ENCODE results near the gene IQCM. TPM values are rescaled to one million over a fixed set of nuclear protein-coding genes. Genes with fewer than 3 reads are reported as not detected.

The IQCM gene
- total and polyA plus RNA-seq, 3 donors from 2014 or later: 6.5 to 10.7 (median 7.4) TPM

GRCh38 chr4:149589826-149590225 lies 225.8 kb downstream of the IQCM start:
- Histone ChIP-seq H3K27me3 (no peaks in the 10 kb centered on the region), H3K9me3 (no peaks in the 10 kb centered on the region), H3K27ac (no peak overlapping the region), H3K4me1 (no peaks in the 10 kb centered on the region), H3K4me3 (no peak overlapping the region), H3K36me3 (ENCODE audit: low read depth, missing control alignments) (no peaks in the 10 kb centered on the region)
- 65 to 72% methylated on average over 1 of the region's 1 CpG for WGBS, 2 donors
- DNase-seq: no peak
- TF ChIP-seq CTCF (IDR thresholded peaks at IDR 0.05): no peak
- TF ChIP-seq POLR2A (IDR thresholded peaks at IDR 0.05): no peak
- intact Hi-C loops (cut with DNase I; ENCODE audit: low total_unique reads): no loop called here

GRCh38 chr4:149584722-149585121 lies 230.9 kb downstream of the IQCM start:
- Histone ChIP-seq H3K27me3 (no peaks in the 10 kb centered on the region), H3K36me3 (ENCODE audit: low read depth, missing control alignments) (no peaks in the 10 kb centered on the region), H3K4me3 (no peak overlapping the region), H3K4me1 (no peaks in the 10 kb centered on the region), H3K27ac (no peak overlapping the region), H3K9me3 (no peaks in the 10 kb centered on the region)
- TF ChIP-seq POLR2A (IDR thresholded peaks at IDR 0.05) (no peak), CTCF (IDR thresholded peaks at IDR 0.05) (no peak)
- DNase-seq: no peak
- intact Hi-C loops (cut with DNase I; ENCODE audit: low total_unique reads): no loop called here
- 92 to 95% methylated on average over 1 of the region's 1 CpG for WGBS, 2 donors

- Histone ChIP-seq H3K27me3 (no peaks in the 10 kb centered on the region), H3K36me3 (ENCODE audit: low read depth, missing control alignments) (no peaks in the 10 kb centered on the region), H3K4me3 (no peak overlapping the region), H3K9me3 (no peaks in the 10 kb centered on the region), H3K27ac (no peak overlapping the region), H3K4me1 (no peaks in the 10 kb centered on the region)
- WGBS, 2 donors: 35 to 39% methylated on average over 4 of the region's 4 CpGs
- intact Hi-C loops (cut with DNase I; ENCODE audit: low total_unique reads): no loop called here
- TF ChIP-seq CTCF (IDR thresholded peaks at IDR 0.05) (no peak), POLR2A (IDR thresholded peaks at IDR 0.05) (no peak)
- peak; percentile 14 for DNase-seq
Measured at GRCh38 chr4:149574971-149575370, 240.7 kb downstream of the IQCM start.

GRCh38 chr4:149572716-149573115 lies 242.9 kb downstream of the IQCM start:
- Histone ChIP-seq H3K4me3 (no peak overlapping the region), H3K36me3 (ENCODE audit: low read depth, missing control alignments) (no peaks in the 10 kb centered on the region), H3K4me1 (no peaks in the 10 kb centered on the region), H3K9me3 (no peaks in the 10 kb centered on the region), H3K27me3 (no peaks in the 10 kb centered on the region), H3K27ac (no peak overlapping the region)
- WGBS, 2 donors: 94 to 98% methylated on average over 1 of the region's 1 CpG
- TF ChIP-seq CTCF (IDR thresholded peaks at IDR 0.05) (no peak), POLR2A (IDR thresholded peaks at IDR 0.05) (no peak)
- no peak for DNase-seq
- intact Hi-C loops (cut with DNase I; ENCODE audit: low total_unique reads): no loop called here

GRCh38 chr4:149555799-149556198 lies 259.8 kb downstream of the IQCM start:
- Histone ChIP-seq H3K9me3 (no peaks in the 10 kb centered on the region), H3K27ac (no peak overlapping the region), H3K27me3 (no peaks in the 10 kb centered on the region), H3K4me1 (no peaks in the 10 kb centered on the region), H3K36me3 (ENCODE audit: low read depth, missing control alignments) (no peaks in the 10 kb centered on the region), H3K4me3 (no peak overlapping the region)
- DNase-seq: no peak
- 65 to 82% methylated on average over 1 of the region's 1 CpG for WGBS, 2 donors
- intact Hi-C loops (cut with DNase I; ENCODE audit: low total_unique reads): no loop called here
- TF ChIP-seq POLR2A (IDR thresholded peaks at IDR 0.05) (no peak), CTCF (IDR thresholded peaks at IDR 0.05) (no peak)
